Lung (tissue), 12 donors: ENCODE measurements around the gene TMEM116. TPM values are rescaled to one million over a fixed set of nuclear protein-coding genes. Genes with fewer than 3 reads are reported as not detected.

ENCODE experiments used
- ATAC-seq: fragments of 200-7000 bp; cut with Tn5 transposase; one replicate; pipeline ENCODE4 v1.9.1; 2020; ENCODE audit warnings: moderate number of reproducible peaks; ENCODE audit not compliant: insufficient read depth, low FRiP score
- DNase-seq, 3 donors: peaks; one replicate each; pipeline ENCODE4 v3.0.0-alpha.2; 2013 to 2017
- H3K27ac ChIP-seq, 2 donors: one replicate each; pipeline ENCODE4 v1.5.1; 2013; ENCODE audit warnings: mild to moderate bottlenecking in 2 of 2, moderate library complexity in 2 of 2, control low read depth in 1 of 2, inconsistent platforms in 1 of 2, low read depth in 1 of 2, low read length in 1 of 2
- H3K27me3 ChIP-seq, 3 donors: one replicate each; pipeline ENCODE4 v1.5.1; 2013; ENCODE audit warnings: low read length in 2 of 3; ENCODE audit not compliant: control insufficient read depth in 3 of 3, insufficient read depth in 3 of 3
- H3K36me3 ChIP-seq, 4 donors: one replicate each; pipeline ENCODE4 v1.5.1; 2013; ENCODE audit warnings: low read length in 4 of 4, mild to moderate bottlenecking in 1 of 4, moderate library complexity in 1 of 4; ENCODE audit not compliant: control insufficient read depth in 4 of 4, insufficient read depth in 4 of 4
- H3K4me1 ChIP-seq, 5 donors: one replicate each; pipeline ENCODE4 v1.5.1; 2013; ENCODE audit warnings: low read length in 5 of 5, mild to moderate bottlenecking in 2 of 5, moderate library complexity in 1 of 5; ENCODE audit not compliant: control insufficient read depth in 5 of 5, insufficient read depth in 5 of 5
- H3K4me3 ChIP-seq: one replicate; pipeline ENCODE4 v1.5.1; 2013; ENCODE audit warnings: mild to moderate bottlenecking, control low read depth, moderate library complexity
- H3K9ac ChIP-seq, 2 donors: one replicate each; pipeline ENCODE4 v1.5.1; 2013; ENCODE audit warnings: low read length in 2 of 2, control low read depth in 1 of 2; ENCODE audit not compliant: insufficient read depth in 1 of 2
- H3K9me3 ChIP-seq, 4 donors: one replicate each; pipeline ENCODE4 v1.5.1; 2013; ENCODE audit warnings: low read length in 3 of 4, mild to moderate bottlenecking in 1 of 4, moderate library complexity in 1 of 4; ENCODE audit not compliant: control insufficient read depth in 4 of 4, insufficient read depth in 3 of 4
- CTCF ChIP-seq: IDR thresholded peaks from 2 replicates; pipeline ENCODE4 v1.5.1; 2012; ENCODE audit warnings: mild to moderate bottlenecking; ENCODE audit errors: control extremely low read depth, extremely low read depth
- WGBS, 2 donors: extraction: QIAGEN DNeasy Blood & Tissue Kit; methylation state at CpG; one replicate each; pipeline ENCODE4 v1.1.7; 2013; 5-methylcytosine and 5-hydroxymethylcytosine counted together
- polyA plus RNA-seq, 2 donors: library from polyadenylated mRNA; stranded (reverse); fragments of 200-250 nt; gene quantifications; one replicate each; pipeline ENCODE4 v1.2.1, GENCODE V29; 2013
- total RNA-seq, 2 donors: library from RNA; depleted of rRNA in 1 of 2; stranded (reverse); fragments of >200 nt in 1 of 2; gene quantifications; one replicate each; pipeline ENCODE4 v1.2.1, GENCODE V29; 2014 to 2021
- donor health status: control.
- donor health status: control.
- donor health status: Bipolar disorder and iron deficiency.
- donor health status: healthy.
- donor health status: DM: yes; HTN: yes; CAD: no.

The TMEM116 gene
- total and polyA plus RNA-seq, 4 donors = 10.5 to 40.1 (median 14.6) TPM

DNA sequence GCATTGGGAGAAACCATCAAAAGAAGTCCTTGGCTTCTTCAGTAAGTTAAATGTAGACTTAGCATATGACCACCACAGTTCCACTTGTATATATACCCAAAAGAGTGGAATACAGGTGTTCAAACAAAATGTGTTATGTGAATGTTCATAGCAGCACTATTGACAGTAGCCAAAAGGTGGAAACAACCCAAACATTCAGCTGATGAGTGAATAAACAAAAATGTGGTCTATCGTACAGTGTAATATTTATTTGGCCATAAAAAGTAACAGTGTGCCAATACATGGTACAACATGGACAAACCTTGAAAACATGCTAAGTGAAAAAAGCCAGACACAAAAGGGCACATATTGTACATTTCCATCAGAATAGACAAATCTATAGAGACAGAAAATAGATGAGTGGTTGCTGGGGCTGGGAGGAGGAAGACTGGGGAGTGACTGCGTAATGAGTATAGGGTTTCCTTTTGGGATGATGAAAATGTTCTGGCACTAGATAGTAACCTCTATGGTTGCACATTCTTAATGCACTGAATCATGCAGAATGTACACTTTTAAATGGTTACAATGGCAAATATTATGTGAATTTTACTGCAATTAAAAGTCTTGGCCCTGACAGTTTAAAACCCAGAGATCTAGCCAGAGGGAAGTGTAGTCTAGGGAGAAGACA, 5.7 kb upstream of the TMEM116 start:
- Histone ChIP-seq H3K4me1 (peaks cover 0 to 7% (median 5%) of the 10 kb centered on the region in 5 donors), H3K9ac (no peak overlapping the region), H3K27me3 (no peaks in the 10 kb centered on the region), H3K9me3 (no peaks in the 10 kb centered on the region), H3K27ac (no peak overlapping the region), H3K4me3 (no peak overlapping the region), H3K36me3 (peaks cover 15 to 42% (median 26%) of the 10 kb centered on the region in 4 donors)
- no peak for TF ChIP-seq CTCF
- DNase-seq (no peak), ATAC-seq (no peak)
- 66 to 78% methylated on average over 2 of the region's 2 CpGs for WGBS, 2 donors

DNA sequence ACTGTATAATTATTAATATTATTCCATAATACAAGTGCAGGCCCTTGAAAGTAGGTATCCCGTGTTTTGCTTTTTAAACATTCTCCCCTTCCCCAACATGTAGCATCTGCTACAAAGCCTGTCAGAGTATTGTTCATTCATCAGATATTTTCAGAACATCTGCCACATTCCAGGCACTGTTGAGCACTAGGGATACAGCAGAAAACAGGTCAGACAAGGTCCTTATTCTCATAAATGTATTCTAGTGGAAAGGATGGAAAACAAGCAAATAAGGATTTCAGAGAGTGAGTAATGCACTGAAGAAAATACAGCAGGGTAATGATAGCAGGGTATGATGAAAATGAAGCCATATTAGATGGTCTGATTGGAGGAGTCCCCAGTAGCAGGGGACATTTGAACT, 4.1 kb upstream of the TMEM116 start:
- no peak overlapping the region for H3K9ac ChIP-seq
- no peaks in the 10 kb centered on the region for H3K27me3 ChIP-seq
- WGBS, 2 donors = 75 to 79% methylated on average over 1 of the region's 1 CpG
- no peak for ATAC-seq
- no peak for DNase-seq
- peaks cover 0 to 13% (median 6%) of the 10 kb centered on the region in 5 donors for H3K4me1 ChIP-seq
- peaks cover 6 to 32% (median 20%) of the 10 kb centered on the region in 4 donors for H3K36me3 ChIP-seq
- TF ChIP-seq CTCF = no peak
- H3K27ac ChIP-seq = no peak overlapping the region
- no peak overlapping the region for H3K4me3 ChIP-seq
- H3K9me3 ChIP-seq = no peaks in the 10 kb centered on the region

DNA sequence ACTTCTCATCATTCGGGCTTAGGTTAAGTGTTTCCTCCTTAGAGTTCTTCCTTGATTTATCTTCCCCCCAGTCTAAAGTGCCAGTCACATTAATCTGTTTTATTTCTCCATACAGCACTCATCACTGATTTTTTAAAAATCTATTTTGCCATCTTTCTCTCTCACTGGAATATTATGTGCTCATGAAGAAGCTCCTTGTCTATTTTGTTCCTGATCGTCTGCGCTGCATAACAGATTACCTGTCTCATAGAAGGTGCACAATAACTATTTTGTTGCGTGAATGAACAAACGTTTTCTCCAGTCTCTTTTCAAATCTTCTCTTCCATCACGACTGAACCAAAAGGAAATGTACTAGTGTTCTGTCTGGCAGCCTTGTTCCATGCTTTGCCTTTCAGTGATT, 3.0 kb upstream of the TMEM116 start:
- H3K9ac ChIP-seq = no peak overlapping the region
- H3K4me3 ChIP-seq = no peak overlapping the region
- DNase-seq = no peak
- H3K36me3 ChIP-seq = peaks cover 5 to 26% (median 17%) of the 10 kb centered on the region in 4 donors
- no peak overlapping the region for H3K27ac ChIP-seq
- no peak for TF ChIP-seq CTCF
- no peak for ATAC-seq
- H3K4me1 ChIP-seq = peaks cover 3 to 24% (median 12%) of the 10 kb centered on the region in 5 donors
- H3K27me3 ChIP-seq = no peaks in the 10 kb centered on the region
- WGBS, 2 donors = 95 to 96% methylated on average over 6 of the region's 6 CpGs
- H3K9me3 ChIP-seq = no peaks in the 10 kb centered on the region
